ENCODE measurements around the gene FAM222B.

DNA sequence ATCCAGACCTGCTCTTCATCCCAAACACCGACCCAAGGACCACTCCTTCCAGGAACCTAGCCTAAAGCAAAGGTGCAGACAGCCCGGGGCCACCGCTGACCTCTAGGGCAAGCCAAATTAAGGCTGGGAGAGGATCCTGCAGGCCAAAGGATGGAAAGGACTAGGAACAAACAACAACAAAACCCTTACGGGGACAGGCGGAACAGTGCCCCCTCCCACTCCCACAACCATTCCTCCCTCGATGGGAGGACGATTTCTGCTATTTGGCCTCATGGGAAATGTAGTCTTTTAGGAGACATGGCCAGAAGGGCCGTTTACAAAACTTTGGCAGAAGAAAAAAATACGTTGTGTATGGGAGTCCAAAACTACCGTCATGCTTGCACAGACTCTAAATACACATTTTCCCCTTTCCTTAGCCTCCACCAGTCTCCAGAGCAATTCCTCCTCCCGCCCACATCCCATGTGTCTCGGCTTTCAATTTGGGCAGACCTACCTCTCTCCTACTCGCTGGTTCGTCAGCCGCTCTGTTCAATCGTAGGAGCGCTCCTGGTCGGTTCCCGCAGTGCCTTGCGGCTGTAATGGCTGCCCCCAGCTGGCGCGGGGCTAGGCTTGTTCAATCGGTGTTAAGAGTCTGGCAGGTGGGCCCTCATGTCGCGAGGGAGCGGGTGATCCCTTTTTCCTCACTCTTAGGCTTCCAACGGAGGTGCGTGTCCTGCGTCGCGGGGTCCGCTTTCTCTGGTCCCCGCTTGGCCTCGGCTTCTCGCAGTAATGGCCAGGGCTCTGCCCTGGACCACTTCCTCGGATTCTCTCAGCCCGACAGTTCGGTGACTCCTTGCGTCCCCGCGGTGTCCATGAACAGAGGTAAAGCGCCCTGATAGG, 12.1 kb upstream of the FAM222B start, which contains the start of gene ERAL1:
- TF ChIP-seq CTCF (IDR thresholded peaks at IDR 0.05) (peak in 4 of 12 donors; percentile 5 to 32 (median 14)), POLR2A (IDR thresholded peaks at IDR 0.05) (peak in 1 of 2 donors; percentile 55)

All from heart left ventricle (tissue), 13 donors.